A549 (cell line): ENCODE measurements around the gene PKDCC.

Experiments used
- CTCF ChIP-seq: fragments of >200 bp; sonication (Bioruptor Twin); formaldehyde crosslinking; IDR thresholded peaks from 3 replicates; pipeline ENCODE4 v1.5.1; 2016
- ESRRA ChIP-seq: fragments of 150-350 bp; IDR thresholded peaks from 2 replicates; pipeline ENCODE4 v1.6.1; 2014; ENCODE audit warnings: mild to moderate bottlenecking, low read length, borderline replicate concordance
- GATA3 ChIP-seq: IDR thresholded peaks from 2 replicates; pipeline ENCODE4 v1.6.1; 2012; ENCODE audit warnings: borderline replicate concordance
- HOXA7 ChIP-seq: fragments of 250-450 bp; sonication (Bioruptor Pico); IDR thresholded peaks from 2 replicates; pipeline ENCODE4 v1.5.0; 2020; ENCODE audit warnings: mild to moderate bottlenecking, moderate library complexity
- KDM1A ChIP-seq: fragments of 200-600 bp; sonication (generic); IDR thresholded peaks from 2 replicates; pipeline ENCODE4 v1.6.1; 2016; ENCODE audit warnings: low read depth, mild to moderate bottlenecking
- MAX ChIP-seq: IDR thresholded peaks from 2 replicates; pipeline ENCODE4 v1.6.1; 2012
- MAZ ChIP-seq: fragments of 150-350 bp; IDR thresholded peaks from 2 replicates; pipeline ENCODE4 v1.6.1; 2014; ENCODE audit warnings: antibody characterized with exemption, low read depth, low read length, borderline replicate concordance
- NFE2L2 ChIP-seq: fragments of 150-350 bp; conservative IDR thresholded peaks from 2 replicates; pipeline ENCODE4 v1.6.1; 2014; ENCODE audit warnings: low read length
- NPAS2 ChIP-seq: fragments of 250-450 bp; sonication (Bioruptor Pico); IDR thresholded peaks from 2 replicates; pipeline ENCODE4 v1.8.0; 2022; ENCODE audit warnings: mild to moderate bottlenecking, moderate library complexity, borderline replicate concordance
- POLR2A ChIP-seq: IDR thresholded peaks from 2 replicates; pipeline ENCODE4 v1.6.1; 2012; ENCODE audit warnings: mild to moderate bottlenecking, low read length
- SMC3 ChIP-seq: fragments of >200 bp; sonication (Bioruptor Twin); formaldehyde crosslinking; IDR thresholded peaks from 3 replicates; pipeline ENCODE4 v1.6.1; 2018; ENCODE audit warnings: inconsistent platforms

- TF ChIP-seq CTCF (no peak), MAX (no peak), POLR2A (no peak), KDM1A (no peak), MAZ (no peak), NFE2L2 (no peak), HOXA7 (CRISPR knock-in tag) (no peak), GATA3 (no peak), SMC3 (no peak), ESRRA (no peak), NPAS2 (CRISPR knock-in tag) (no peak)
These were observed 17.0 kb upstream of the PKDCC start for GRCh38 chr2:42030829-42031228.
